RCC 7860 (cell line): Measurements from ENCODE around the gene PPP1R14C.
A peak's percentile ranks its signal among the peaks of the same experiment; 100 is the strongest.

Source experiments
- DNase-seq: peaks from one replicate; pipeline ENCODE4 v3.0.0-alpha.2; 2015; ENCODE audit warnings: low spot score
- FAIRE-seq: peaks from 2 replicates; lab custom pipeline; 2012; peaks lifted over from hg19 to GRCh38; lab: Jason Lieb, UNC

PPP1R14C gene

DNA sequence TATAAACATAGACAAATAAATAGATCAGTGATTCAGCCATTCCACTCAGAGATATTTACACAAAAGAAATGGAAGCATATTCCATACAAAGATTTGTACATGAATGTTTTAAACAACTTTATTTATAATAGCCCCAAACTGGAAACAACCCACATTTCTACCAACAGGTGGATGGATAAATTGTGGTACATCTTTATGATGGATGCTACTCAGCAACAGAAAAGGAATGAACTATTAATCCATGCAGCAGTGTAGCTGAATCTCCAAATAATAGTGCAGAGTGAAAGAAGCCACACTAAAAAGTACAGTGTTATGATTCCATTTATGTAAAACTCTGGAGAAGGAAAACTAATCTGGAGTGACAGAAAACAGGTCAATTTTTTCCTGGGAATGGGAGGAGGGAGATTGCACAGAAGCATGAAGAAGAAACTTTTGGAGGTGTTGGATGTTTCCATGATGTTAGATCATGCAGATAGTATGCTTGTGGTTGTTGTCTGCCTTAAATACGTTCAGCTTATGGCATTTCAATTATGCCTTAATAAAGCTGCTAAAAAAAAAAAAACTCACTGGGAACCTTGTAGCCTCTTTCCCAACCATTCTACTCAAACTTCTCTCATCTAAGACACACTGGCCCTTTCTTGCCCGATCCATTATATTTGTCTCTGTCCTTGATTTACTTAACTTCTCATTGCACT is 100.9 kb downstream of the PPP1R14C start:
- no peak for DNase-seq
- no peak for FAIRE-seq

- DNase-seq = no peak
- FAIRE-seq = no peak
Observed at GRCh38 chr6:150245148-150245935, 102.5 kb downstream of the PPP1R14C start.

- FAIRE-seq = no peak
- no peak for DNase-seq
Observed at GRCh38 chr6:150247803-150248202, 105.0 kb downstream of the PPP1R14C start.

DNA sequence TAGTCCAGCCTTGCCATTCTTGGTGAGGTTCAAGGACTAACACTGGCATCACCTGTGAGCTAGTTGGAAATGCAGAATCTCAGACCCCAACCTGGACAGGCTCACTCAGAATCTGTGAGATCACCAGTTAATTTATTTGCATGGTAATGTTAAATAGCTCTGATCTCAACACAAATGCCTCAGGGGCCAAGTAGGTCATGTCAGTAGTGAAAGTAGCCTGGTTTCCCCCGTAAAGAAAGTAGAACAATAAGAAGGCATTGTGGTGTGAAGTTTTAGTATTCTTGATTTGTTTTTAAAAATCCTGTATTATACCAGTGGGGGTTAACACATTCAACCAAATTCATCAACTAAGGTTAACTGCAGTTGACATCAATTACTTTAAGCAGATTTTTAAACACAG is 105.5 kb downstream of the PPP1R14C start:
- FAIRE-seq (no peak), DNase-seq (no peak)

GRCh38 chr6:150249261-150249660 is 106.4 kb downstream of the PPP1R14C start:
- FAIRE-seq = no peak
- no peak for DNase-seq

- FAIRE-seq (no peak), DNase-seq (no peak)
Observed at GRCh38 chr6:150250826-150251225, 108.0 kb downstream of the PPP1R14C start.

DNA sequence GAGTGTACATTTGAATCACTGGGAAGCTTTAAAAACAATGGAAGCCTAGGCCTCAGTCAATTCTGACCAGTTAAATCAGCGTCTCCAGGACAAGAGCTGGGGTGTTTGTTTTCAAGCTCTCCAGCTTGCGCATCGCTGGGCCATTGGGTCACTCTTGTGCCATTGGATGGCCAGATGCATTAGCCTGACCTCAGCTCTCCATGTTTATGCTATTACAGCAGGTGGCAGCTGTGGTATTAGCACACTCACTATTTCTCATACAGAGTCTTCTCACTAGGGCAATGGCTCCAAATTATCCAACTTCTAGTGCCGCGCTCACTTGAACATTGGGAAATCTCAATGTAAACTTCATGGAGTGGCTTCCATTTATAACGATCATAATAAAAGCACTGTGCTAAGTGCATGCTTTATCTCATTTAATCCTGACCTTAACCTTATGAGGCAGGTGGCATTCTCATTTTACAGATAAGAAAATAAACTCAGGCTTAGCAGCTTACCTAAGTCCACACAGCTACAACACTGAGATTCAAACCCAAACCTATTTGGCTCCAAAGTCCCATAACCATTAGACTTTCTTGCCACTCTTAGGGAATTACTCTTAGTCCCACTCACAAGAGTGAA is 108.8 kb downstream of the PPP1R14C start:
- FAIRE-seq (no peak), DNase-seq (no peak)

DNA sequence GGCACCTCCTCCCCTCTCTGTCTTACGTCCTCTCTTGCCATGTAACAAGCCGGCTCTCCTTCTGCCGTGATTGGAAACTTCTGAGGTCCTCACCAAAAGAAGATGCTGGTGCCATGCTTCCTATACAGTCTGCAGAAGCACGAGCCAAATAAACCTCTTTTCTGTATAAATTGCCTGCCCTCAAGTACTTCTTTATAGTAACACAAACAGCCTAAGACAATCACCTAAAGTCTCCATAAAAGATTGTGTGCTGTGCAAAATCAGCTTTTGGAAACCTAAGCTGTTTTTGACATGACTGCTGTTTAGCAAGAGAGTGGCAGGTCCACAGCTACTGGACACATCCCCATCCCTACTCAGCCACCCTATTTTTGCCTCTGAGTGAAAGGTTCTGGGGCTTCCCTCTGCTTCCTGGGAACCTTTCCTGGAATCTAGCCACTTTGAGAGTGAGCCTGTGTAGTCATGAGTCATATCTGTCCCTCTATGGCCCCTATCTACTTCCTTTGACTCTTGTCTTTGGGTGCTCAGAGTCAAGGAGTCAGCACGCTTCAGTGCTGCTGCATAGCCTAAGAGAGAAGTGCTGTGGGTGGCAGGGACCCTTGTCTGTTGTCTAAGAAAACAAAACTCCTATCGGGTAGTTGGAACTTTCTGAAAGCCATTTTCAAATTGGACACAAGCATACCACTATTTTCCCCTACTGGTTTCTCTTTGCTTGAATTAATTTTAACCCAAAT is 110.0 kb downstream of the PPP1R14C start:
- DNase-seq (peak; percentile 54), FAIRE-seq (no peak)

DNA sequence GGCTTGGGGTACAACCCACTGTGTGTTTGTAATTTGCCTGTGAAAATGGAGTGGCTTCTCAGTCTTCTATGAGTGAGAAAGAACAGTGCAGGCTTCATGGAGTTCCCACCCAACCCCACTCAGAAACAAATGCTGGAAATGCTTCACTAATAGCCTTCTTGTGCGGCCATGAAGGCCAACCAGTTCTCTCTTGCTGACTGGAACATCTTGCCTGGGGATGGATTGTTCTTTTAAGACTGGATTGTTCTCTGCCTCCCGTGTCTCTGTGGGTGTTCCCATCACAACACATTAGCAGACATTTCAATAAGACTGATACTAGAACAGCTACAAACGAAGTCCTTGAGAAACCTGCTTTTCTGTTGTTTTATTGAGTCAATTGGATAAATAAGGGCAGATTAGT is 110.6 kb downstream of the PPP1R14C start:
- DNase-seq (no peak), FAIRE-seq (no peak)

DNA sequence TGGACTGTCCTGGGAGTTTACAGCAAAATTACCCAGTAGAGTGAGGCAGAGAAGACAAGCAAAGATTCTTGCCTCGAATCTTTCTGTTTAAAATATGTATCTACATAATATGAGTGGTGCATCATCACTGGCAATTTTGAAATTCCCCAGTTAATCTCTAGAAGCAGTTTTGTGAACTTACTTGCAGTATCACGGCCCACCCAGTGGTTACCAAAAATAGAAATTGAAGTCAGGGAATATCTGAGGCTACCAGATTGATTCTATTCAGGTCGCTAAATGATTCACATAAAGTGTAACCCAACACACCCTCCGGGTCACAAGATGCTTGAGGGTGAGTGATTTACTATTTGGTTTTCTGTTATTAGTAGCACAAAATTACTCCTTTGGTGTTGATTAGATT is 111.9 kb downstream of the PPP1R14C start:
- FAIRE-seq = no peak
- no peak for DNase-seq

DNA sequence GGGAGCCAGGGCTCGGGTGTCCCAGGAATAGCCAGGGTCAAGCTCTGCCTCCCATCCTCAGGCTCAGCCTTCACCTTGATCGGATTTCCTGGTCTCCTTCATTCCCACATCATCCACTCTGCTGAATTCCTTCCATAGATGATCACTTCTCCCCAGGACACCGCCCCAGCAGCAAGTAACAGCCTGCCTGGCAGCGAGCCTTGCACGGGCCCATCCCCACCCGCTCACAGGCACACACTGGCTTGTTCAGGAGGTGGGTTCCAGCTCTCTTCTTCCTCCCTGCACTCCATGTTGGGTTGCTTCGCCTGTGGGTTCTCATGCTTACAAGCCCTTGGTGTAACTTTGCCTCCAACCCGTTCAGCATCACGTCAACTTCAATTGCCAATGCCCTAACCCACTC is 113.0 kb downstream of the PPP1R14C start:
- no peak for FAIRE-seq
- no peak for DNase-seq

GRCh38 chr6:150256618-150257272 is 113.9 kb downstream of the PPP1R14C start:
- FAIRE-seq (no peak), DNase-seq (no peak)

DNA sequence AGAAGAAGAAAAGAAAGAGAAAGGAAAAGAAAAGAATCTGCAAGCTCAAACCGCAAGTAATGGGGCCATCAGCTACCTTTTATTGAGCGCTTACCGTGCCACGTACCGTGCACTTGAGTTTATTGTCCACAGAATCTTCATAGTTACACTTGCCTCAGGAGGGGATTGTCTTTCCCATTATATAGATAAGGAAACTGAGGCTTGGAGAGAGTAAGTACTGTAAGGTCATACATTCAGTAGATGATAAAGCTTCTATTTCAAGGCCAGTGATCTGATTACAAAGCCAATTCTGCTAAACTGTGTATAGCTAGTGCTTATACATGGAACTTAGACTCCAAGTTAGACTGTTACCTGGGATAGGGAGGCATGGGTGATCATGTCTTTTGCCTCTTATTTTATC is 115.5 kb downstream of the PPP1R14C start:
- DNase-seq (no peak), FAIRE-seq (no peak)

DNA sequence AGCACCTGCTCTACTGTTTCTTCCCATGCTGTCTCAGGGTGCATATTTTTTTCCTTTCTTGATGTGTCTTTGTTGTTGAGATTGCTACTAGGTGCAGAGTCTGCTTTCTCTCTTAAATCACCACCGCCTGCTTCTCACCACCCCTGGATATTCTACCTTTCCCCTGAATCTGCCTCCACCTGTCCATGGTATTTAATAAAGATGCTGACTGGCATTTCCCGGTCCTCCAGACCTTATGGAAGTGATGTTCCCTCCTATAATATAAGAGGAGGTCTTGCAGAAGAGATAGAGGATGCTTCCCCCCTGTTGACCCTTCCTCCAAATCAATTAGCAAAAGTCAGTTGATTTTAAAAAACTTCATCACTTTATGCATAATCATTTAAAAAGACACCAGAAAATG is 118.1 kb downstream of the PPP1R14C start:
- FAIRE-seq (no peak), DNase-seq (no peak)

- no peak for FAIRE-seq
- DNase-seq = no peak
Observed at GRCh38 chr6:150261997-150262697, 119.3 kb downstream of the PPP1R14C start.

DNA sequence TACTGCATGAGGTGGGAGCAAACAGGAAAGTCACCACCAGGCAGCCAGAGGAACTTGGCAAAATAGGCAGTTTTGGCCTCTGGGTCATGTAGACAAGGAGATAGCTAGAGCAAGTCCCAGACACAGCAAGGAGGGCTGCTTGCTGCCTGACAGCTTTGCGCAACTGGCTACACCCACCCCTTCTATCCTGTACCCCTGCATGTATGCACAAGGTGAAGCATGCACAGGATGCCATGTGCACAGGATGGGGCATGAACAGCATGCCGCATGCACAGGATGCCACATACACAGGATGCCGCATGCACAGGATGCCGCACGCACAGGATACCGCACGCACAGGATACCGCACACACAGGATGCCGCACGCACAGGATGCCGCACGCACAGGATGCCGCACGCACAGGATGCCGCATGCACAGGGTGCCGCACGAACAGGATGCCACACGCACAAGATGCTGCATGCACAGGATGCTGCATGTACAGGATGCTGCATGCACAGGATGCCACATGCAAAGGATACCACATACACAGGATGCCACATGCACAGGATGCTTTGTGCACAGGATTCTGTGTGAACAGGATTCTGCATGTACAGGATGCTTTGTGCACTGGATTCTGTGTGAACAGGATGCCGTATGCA is 121.0 kb downstream of the PPP1R14C start:
- DNase-seq (no peak), FAIRE-seq (no peak)

- FAIRE-seq (no peak), DNase-seq (no peak)
Observed at GRCh38 chr6:150266309-150266708, 123.5 kb downstream of the PPP1R14C start.

DNA sequence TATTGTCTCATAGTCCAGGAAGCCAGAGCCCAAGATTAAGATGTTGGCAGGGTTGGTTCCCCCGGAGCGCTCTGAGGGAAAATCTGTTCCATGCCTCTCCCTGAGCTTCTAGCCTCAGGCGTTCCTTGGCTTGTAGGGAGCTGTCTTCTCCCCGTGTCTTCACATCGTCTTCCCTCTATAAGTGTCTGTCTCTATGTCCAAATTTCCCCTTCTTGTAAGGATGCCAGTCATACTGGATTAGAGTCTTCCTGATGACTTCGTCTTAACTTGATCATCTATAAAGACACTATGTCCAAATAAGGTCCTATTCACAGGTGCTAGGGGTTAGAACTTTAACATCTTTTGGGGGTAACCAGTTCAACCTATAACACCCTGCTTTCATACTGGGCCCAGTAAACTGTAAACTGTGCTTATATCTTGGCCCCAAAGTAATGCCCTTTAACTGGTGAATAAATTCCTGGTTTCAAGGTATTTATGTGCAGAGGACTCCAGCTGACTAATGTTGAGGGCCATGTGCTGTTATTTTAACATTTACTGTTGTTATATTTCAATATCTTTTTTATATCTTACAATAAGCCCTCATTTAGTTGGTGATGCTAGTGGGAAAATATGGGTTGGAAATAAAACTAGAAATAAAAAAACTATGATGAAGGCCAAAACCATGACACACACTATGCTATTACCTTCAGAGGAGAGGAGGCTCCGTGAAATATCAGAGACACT is 124.3 kb downstream of the PPP1R14C start:
- DNase-seq (no peak), FAIRE-seq (no peak)
